HCEC 1CT (cell line): ENCODE results near the gene TOGARAM1.

ENCODE experiments used
- DNase-seq: peaks from one replicate; pipeline ENCODE4 v3.0.0-alpha.2; 2017

The TOGARAM1 gene

DNA sequence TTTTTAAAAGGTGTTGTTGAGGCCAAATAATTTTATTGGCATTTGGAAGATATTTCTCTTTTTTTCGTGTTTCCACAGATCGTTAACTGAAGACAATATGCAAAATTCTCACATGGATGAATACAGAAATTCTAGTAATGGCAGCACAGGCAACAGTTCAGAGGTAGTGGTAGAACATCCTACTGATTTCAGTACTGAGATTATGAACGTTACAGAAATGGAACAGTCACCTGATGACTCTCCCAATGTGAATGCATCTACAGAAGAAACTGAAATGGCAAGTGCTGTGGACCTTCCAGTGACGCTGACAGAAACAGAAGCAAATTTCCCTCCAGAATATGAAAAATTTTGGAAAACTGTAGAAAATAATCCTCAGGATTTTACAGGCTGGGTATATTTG lies 133.2 kb downstream of the TOGARAM1 start:
- DNase-seq: no peak

DNA sequence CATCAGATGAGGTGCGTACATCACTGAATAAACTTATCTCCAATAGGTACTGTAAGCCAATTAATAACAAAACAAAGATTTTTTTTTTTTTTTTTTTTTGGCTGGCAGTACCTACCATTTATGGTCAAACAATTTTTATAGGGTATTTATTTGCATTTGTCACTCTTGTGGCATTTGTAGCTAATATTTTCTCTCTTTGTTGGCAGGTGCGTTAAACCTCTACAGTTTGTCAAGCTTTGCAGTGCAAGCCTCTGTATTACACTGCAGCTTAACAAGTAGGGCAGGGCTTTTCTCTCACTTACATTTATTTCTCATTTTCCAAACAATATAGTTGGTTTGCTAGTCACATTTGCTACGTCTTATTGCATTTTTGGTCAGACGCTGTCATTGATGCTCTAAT lies 134.2 kb downstream of the TOGARAM1 start:
- DNase-seq: no peak

DNA sequence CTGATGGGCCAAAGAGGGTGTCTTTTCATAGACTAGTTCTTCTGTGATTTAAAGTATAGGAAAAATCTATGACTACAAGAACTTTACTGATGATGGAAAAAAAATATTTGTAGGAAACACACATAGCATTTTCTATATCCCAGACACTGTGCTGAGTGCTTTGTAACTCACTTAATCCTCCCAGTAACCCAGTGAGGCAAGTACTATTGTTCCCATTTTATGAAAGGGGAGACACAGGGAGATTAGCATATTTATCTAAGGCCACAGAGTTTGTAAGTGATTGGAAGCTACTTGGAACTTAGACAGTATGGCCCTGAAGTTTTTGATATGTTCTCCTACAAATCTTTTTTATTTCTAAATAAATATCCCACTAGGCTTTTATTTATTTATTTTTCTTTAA lies 141.8 kb downstream of the TOGARAM1 start:
- DNase-seq: no peak

DNA sequence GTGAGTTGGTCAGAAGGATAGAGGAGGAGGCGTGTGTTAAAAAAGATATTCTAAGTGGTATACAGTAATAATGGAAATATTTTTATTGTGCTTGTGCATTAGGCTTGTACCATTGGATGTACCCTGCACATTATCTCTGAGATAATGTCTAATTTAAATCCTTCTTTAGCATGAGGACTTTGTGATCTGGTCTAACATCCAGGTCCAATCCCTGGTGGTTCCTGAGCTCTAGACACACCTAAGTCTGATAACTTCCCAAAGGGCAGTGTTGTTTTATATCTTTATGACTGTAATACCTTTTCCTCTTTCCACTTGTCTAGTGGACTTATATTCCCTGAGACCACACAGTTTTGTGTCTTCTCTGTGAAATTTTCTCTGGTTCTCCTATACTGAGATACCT lies 142.6 kb downstream of the TOGARAM1 start:
- no peak for DNase-seq

DNA sequence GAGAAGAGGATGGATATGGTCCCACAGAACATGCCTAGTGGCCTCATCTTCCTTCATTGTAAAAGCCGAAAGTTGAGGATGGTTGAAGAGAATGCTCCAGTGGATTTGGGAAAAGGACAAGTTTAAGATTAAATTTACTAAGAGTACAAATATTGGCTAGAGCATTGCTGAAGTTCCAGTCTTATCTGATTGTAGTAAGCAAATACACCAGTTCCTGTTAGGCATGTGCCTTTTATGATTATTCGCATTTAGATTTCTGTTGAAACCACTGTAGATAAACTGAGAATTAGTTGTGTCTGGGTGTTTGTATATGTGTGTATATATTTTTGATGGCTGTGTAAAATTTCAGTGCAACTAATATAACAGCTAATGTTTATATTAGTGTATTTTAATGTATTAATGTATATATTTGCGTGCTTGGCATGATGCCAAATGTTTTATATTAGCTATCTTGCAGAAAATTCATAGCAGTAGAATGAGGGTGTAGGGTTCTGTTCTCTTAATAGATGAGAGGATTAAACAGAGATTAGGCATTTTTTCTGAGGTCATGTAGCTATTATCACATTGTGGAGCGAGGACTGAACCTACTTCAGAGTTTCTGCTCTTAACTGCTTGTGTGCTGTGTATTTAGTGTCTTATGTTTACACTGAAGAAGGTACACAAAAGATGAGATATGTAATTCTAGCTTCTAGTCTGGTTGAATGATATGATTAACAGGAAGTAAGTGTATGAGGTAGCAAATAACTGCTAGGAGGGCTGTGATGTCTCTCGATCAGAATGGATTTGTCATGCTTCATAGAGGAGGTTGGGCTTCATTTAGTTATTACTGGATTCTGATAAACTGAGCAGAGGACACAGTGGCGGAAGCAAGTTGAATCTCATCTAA lies 151.1 kb downstream of the TOGARAM1 start:
- DNase-seq: peak; percentile 35

DNA sequence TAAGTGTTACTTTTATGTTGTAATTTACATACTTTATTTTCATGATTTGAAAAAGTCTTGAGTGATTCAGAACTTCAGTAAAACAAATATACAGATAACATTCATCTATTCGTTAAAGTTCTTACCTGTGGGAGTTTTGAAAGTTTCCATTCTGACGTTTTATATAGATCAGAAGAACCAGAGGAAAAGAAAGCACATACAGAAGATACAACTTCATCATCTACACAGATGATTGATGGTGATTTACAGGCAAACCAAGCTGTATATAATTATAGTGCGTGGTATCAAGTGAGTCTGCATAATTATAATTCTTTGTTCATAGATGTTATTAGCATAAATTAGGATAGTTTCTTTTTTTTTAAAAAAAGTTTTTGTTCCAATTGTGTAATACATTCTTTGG lies 152.3 kb downstream of the TOGARAM1 start:
- no peak for DNase-seq

DNA sequence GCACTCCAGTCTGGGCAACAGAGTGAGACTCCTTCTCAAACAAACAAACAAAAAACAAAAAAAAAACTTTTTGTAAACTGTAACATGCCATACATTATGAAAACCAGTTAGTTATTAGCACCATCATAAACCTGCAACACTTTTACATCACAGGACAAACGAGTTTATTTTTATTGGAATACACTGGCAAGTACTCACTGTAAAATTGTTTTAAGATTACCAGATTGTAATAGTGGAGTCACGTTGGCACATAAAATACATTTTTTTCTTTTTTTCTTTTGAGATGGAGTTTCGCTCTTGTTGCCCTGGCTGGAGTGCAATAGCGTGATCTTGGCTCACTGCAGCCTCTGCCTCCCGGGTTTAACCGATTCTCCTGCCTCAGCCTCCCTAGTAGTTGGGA lies 156.6 kb downstream of the TOGARAM1 start:
- DNase-seq: no peak

DNA sequence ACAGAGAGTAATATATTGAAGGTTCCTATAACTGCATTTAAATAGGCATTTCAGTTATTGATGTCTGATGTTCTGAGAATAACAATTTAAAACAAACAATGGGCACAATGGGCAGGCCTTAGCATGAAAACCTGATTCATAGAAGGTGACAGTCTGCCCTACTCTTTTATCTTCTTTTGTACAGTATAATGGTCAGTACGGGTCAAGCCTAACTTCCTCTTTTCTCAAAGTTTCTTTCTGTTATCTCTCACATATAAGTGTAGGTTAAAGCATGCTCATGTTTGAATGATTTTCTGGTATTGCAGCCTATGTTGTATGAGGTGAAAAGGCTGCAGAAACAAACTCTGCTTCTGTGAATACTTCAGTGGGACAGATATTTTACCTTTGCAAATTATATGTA lies 158.1 kb downstream of the TOGARAM1 start:
- no peak for DNase-seq

DNA sequence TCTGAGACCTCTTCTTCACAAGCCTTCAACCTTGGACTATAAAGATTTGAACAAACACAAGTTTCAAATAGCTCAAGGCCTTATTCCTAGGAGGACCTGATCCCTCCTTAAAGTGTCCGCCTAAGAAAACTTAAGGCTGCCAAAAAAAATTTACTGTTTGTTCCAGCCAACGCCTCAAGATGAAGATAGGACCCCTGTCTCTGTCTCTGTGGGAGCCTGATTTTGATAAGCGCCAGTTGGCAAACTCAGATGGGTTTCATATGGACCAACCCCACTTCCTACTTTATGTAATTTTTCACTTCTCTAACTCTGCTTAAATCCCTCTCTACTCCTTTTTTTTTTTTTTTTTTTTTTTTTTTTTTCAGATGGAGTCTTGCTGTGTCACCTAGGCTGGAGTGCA lies 161.3 kb downstream of the TOGARAM1 start:
- DNase-seq: no peak
